ENCODE data around the gene TNFRSF12A.

- TF ChIP-seq CTCF (conservative IDR thresholded peaks at IDR 0.05 in 1 of 2, IDR thresholded peaks at IDR 0.05 in 1 of 2; ENCODE audit: extremely low read depth in 1 of 2, insufficient read depth in 1 of 2, low read depth in 1 of 2, low read length in 2 of 2) (no peak), EZH2 (IDR thresholded peaks at IDR 0.05; ENCODE audit: borderline replicate concordance, low read length) (no peak)
Measured at GRCh38 chr16:3065742-3066439, 45.7 kb downstream of the TNFRSF12A start.

All from mammary epithelial cell (primary cell).